Keratinocyte (primary cell): ENCODE measurements around the gene ACOT13. TPM values are rescaled to one million over a fixed set of nuclear protein-coding genes. Genes with fewer than 3 reads are reported as not detected.

Experiments
- DNase-seq: peaks from one replicate; pipeline ENCODE4 v3.0.0-alpha.2; 2011; ENCODE audit warnings: low read depth, missing footprints, low spot score
- FAIRE-seq: peaks from 2 replicates; lab custom pipeline; 2011; peaks lifted over from hg19 to GRCh38; lab: Jason Lieb, UNC
- H2AFZ ChIP-seq: 2 replicates; pipeline ENCODE4 v1.6.0; 2012; ENCODE audit warnings: low read length, control low read depth, inconsistent platforms; ENCODE audit not compliant: control insufficient read depth
- H3K27ac ChIP-seq: 2 replicates; pipeline ENCODE4 v1.5.1; 2011; ENCODE audit warnings: low read length; ENCODE audit not compliant: control insufficient read depth, insufficient read depth
- H3K27me3 ChIP-seq: 3 replicates; pipeline ENCODE4 v1.6.0; 2011; ENCODE audit warnings: low read length; ENCODE audit not compliant: control insufficient read depth, insufficient read depth; ENCODE audit errors: extremely low read depth
- H3K36me3 ChIP-seq, 2 experiments: 2 replicates in 1 of 2; 3 replicates in 1 of 2; pipeline ENCODE4 v1.5.1; 2011; ENCODE audit warnings: low read length in 2 of 2, mild to moderate bottlenecking in 1 of 2; ENCODE audit not compliant: control insufficient read depth in 2 of 2, insufficient read depth in 2 of 2; ENCODE audit errors: extremely low read depth in 1 of 2
- H3K4me1 ChIP-seq: 3 replicates; pipeline ENCODE4 v1.5.1; 2011; ENCODE audit warnings: low read length; ENCODE audit not compliant: control insufficient read depth, insufficient read depth; ENCODE audit errors: extremely low read depth
- H3K4me2 ChIP-seq: 3 replicates; pipeline ENCODE4 v1.6.0; 2011; ENCODE audit warnings: low read depth, low read length; ENCODE audit not compliant: control insufficient read depth, insufficient read depth; ENCODE audit errors: extremely low read depth
- H3K4me3 ChIP-seq, 3 experiments: fragments of 200-600 bp in 1 of 3; sonication (generic) in 1 of 3; 2 replicates in 2 of 3; 3 replicates in 1 of 3; pipeline ENCODE4 v1.5.1; 2011 to 2016; ENCODE audit warnings: low read length in 3 of 3, mild to moderate bottlenecking in 3 of 3, control low read depth in 2 of 3, inconsistent platforms in 1 of 3, low read depth in 1 of 3, mixed read lengths in 1 of 3, mixed run types in 1 of 3, moderate library complexity in 1 of 3; ENCODE audit not compliant: control insufficient read depth in 2 of 3, insufficient read depth in 2 of 3; ENCODE audit errors: extremely low read depth in 1 of 3
- H3K79me2 ChIP-seq: 2 replicates; pipeline ENCODE4 v1.6.0; 2012; ENCODE audit warnings: low read length; ENCODE audit not compliant: control insufficient read depth, insufficient read depth
- H3K9ac ChIP-seq: 3 replicates; pipeline ENCODE4 v1.6.0; 2011; ENCODE audit warnings: low read length; ENCODE audit not compliant: control insufficient read depth, insufficient read depth; ENCODE audit errors: extremely low read depth
- H3K9me1 ChIP-seq: 3 replicates; pipeline ENCODE4 v1.6.0; 2011; ENCODE audit warnings: low read length; ENCODE audit not compliant: control insufficient read depth, insufficient read depth; ENCODE audit errors: extremely low read depth
- H3K9me3 ChIP-seq: 2 replicates; pipeline ENCODE4 v1.5.1; 2012; ENCODE audit warnings: low read depth, low read length; ENCODE audit not compliant: control insufficient read depth
- H4K20me1 ChIP-seq: 3 replicates; pipeline ENCODE4 v1.6.0; 2011; ENCODE audit warnings: low read length; ENCODE audit not compliant: control insufficient read depth, insufficient read depth; ENCODE audit errors: extremely low read depth
- CTCF ChIP-seq, 3 experiments: IDR thresholded peaks in 1 of 3; conservative IDR thresholded peaks in 1 of 3; optimal IDR thresholded peaks in 1 of 3; 2 replicates in 2 of 3; 3 replicates in 1 of 3; pipeline versions ENCODE3 to v1.5.1; 2011; ENCODE audit warnings: low read length in 3 of 3, mild to moderate bottlenecking in 3 of 3, moderate library complexity in 2 of 3, control low read depth in 1 of 3, inconsistent platforms in 1 of 3; ENCODE audit not compliant: insufficient read depth in 2 of 3; ENCODE audit errors: extremely low read depth in 1 of 3
- EZH2 ChIP-seq: IDR thresholded peaks from one replicate; pipeline ENCODE4 v1.6.1; 2012; ENCODE audit warnings: inconsistent platforms, mild to moderate bottlenecking, low read length, moderate library complexity
- dilution Hi-C: fragments of 300-500 bp; cut with MboI; formaldehyde crosslinking; loops from one replicate; pipeline ENCODE4 v1.7.0; 2020; ENCODE audit warnings: low sequenced_read_pairs; ENCODE audit not compliant: extremely low pct_ligation_motif_present
- polyA plus RNA-seq, 5 experiments: library from polyadenylated mRNA; depleted of rRNA in 3 of 5; stranded (reverse) in 3 of 5; stranded (forward) in 1 of 5; unstranded in 1 of 5; fragments of >200 nt; gene quantifications; 1 replicate in 1 of 5; 2 replicates in 3 of 5; 3 replicates in 1 of 5; pipeline versions ENCODE4 v1.2.1 to v1.2.3, GENCODE V29; 2011 to 2012; ENCODE audit warnings: missing spikeins in 2 of 5, low read depth in 1 of 5, low replicate concordance in 1 of 5

The ACOT13 gene
- polyA plus RNA-seq, 1 donor (not counting 4 experiments of a cell fraction or from before 2014, with no cell fraction given) = 57.9 TPM

GRCh38 chr6:24691550-24691949, 24.7 kb downstream of the ACOT13 start:
- Histone ChIP-seq H3K27me3 (no peaks in the 10 kb centered on the region), H3K36me3 (peaks cover 0 to 1% of the 10 kb centered on the region in 2 experiments), H3K27ac (no peak overlapping the region), H4K20me1 (no peaks in the 10 kb centered on the region), H3K9me1 (no peaks in the 10 kb centered on the region), H3K4me1 (no peaks in the 10 kb centered on the region), H3K9me3 (no peaks in the 10 kb centered on the region), H2AFZ (no peak overlapping the region), H3K4me2 (no peak overlapping the region), H3K9ac (no peak overlapping the region), H3K4me3 (no peak overlapping the region), H3K79me2 (no peaks in the 10 kb centered on the region)
- DNase-seq = no peak
- no peak for TF ChIP-seq CTCF (optimal IDR thresholded peaks at IDR 0.05 in 1 of 3, IDR thresholded peaks at IDR 0.05 in 1 of 3, conservative IDR thresholded peaks at IDR 0.05 in 1 of 3; ENCODE audit: extremely low read depth in 1 of 3, insufficient read depth in 2 of 3, low read length in 3 of 3)
- dilution Hi-C loops = no loop called here
- no peak for FAIRE-seq

GRCh38 chr6:24692003-24692402, 25.1 kb downstream of the ACOT13 start:
- TF ChIP-seq CTCF (optimal IDR thresholded peaks at IDR 0.05 in 1 of 3, IDR thresholded peaks at IDR 0.05 in 1 of 3, conservative IDR thresholded peaks at IDR 0.05 in 1 of 3; ENCODE audit: extremely low read depth in 1 of 3, insufficient read depth in 2 of 3, low read length in 3 of 3) (no peak), EZH2 (no peak)
- no peaks in the 10 kb centered on the region for H3K9me3 ChIP-seq
- dilution Hi-C loops = no loop called here
- H3K9ac ChIP-seq = no peak overlapping the region
- no peak overlapping the region for H3K4me3 ChIP-seq
- H3K27me3 ChIP-seq = no peaks in the 10 kb centered on the region
- H4K20me1 ChIP-seq = no peaks in the 10 kb centered on the region
- DNase-seq (no peak), FAIRE-seq (no peak)
- H3K27ac ChIP-seq = no peak overlapping the region
- H3K4me1 ChIP-seq = no peaks in the 10 kb centered on the region
- no peaks in the 10 kb centered on the region for H3K79me2 ChIP-seq
- no peak overlapping the region for H3K4me2 ChIP-seq
- H2AFZ ChIP-seq = no peak overlapping the region
- H3K9me1 ChIP-seq = no peaks in the 10 kb centered on the region
- peaks cover 0 to 1% of the 10 kb centered on the region in 2 experiments for H3K36me3 ChIP-seq
